H4 (cell line): ENCODE data around the gene CMSS1. TPM values are rescaled to one million over a fixed set of nuclear protein-coding genes. Genes with fewer than 3 reads are reported as not detected.
"Not testable (repeated sequence)": the region's sequence is repeated elsewhere in the genome, so short reads cannot be mapped to it uniquely, and the experiment has no call there.

Experiments used
- DNase-seq: peaks from one replicate; pipeline ENCODE4 v3.0.0-alpha.2; 2015; ENCODE audit warnings: low spot score
- total RNA-seq: library from RNA; depleted of rRNA; stranded (reverse); fragments of >200 nt; shearing (Covaris generic); gene quantifications from 2 replicates; pipeline ENCODE4 v1.2.3, GENCODE V29; 2014; rRNA removed

CMSS1 gene
- total RNA-seq, 1 experiment from 2014 or later, result 39.3 TPM

DNA sequence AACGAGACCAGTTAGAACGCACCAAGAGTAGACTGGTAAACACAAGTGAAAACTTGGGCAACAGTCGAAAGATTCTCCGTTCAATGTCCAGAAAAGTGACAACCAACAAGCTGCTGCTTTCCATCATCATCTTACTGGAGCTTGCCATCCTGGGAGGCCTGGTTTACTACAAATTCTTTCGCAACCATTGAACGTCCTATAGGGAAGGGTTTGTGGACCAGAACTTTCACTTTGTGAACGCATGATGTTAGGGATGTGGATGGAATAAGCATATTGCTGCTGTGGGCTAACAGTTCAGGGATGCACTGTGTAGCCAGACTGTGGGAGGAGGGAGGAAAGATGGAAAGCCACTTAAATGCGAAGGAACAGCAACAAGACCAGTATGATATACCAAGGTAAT lies 408.2 kb downstream of the CMSS1 start:
- DNase-seq, result no peak

DNA sequence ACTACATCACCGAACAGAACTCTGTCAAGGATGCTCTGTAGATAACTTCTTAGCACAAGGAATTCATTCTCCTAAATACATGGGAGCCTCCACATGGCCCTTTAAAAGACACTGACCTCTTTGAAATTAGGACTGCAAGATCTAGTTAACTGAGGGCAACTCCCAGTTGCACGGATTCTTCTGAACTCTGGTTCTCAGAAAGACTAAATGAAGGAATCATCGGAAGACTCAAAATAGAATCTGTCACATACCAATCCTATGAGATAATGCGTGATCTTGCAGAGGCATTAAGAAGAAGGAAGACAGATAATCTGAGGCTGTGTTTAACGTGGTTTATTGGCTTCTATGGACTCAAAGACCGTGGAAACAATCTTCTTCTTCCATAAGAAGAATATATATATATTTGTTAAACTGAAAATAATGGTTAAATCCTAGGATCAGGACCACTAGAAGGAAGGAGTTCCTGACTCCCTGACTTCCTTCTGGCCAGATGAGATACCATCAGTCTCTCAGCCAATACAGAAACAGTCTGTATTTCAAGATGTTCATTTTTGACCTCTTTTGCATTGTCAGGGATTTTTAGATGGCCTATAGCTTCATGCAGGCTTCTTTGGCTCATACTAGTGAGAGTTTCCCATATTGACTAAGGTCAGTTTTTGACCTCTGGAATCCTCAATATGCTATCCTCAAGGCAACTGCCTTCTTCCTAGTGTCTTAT lies 409.2 kb downstream of the CMSS1 start:
- no peak for DNase-seq

DNA sequence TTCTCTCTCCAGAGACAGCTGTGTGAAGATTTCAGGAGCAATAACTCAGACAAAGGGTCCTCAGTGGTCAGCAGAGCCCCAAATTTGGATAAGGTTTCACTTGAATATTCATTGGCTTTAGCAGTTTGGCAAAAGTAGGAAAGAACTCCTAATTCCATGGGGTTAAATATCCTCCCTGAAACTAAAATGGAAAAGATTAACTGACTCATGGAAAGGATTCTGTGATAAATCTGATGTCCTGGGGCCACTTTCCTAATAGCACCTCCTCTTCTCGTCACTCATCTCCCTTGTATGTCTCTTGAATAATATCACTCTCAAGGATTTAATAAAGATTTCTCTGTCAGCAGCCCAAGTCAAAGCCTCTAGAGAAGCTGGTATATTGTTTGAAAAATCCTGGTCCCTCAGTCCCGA lies 409.9 kb downstream of the CMSS1 start:
- no peak for DNase-seq

GRCh38 chr3:100228247-100228646 lies 410.6 kb downstream of the CMSS1 start:
- DNase-seq, result no peak

- not testable (repeated sequence) for DNase-seq
Measured at GRCh38 chr3:100229188-100229587, 411.5 kb downstream of the CMSS1 start.

DNA sequence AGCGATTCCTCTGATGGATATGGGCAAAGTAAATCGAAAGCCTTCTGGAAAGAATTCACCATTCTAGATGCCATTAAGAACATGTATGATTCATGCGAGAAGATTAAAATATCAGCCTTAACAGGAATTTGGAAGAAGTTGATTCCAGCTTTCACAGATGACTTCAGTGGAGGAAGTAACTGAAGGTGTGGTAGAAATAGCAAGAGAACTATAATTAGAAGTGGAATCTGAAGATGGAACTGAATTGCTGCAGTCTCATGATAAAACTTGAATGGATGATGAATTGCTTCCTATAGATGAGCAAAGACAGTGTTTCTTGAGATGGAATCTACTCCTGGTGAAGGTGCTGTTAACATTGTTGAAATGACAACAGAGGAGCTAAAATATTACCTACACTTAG lies 413.0 kb downstream of the CMSS1 start:
- no peak for DNase-seq

Other genes starting within 250 kb of the CMSS1 start
- gene COL8A1, start 179.3 kb upstream of the CMSS1 start, total RNA-seq, result 7.3 and 24.3 TPM in 2 replicates